NB4 (cell line): ENCODE results near the gene COMMD1.

Experiments used
- MYC ChIP-seq: IDR thresholded peaks from 2 replicates; pipeline ENCODE4 v1.6.1; 2011; ENCODE audit warnings: low read depth, low read length
- POLR2A ChIP-seq: IDR thresholded peaks from 2 replicates; pipeline ENCODE4 v1.6.1; 2011; ENCODE audit warnings: mild to moderate bottlenecking; ENCODE audit not compliant: insufficient read length; ENCODE audit errors: extremely low read depth
- TF ChIP-seq, protein P1 (sequence below): IDR thresholded peaks from one replicate; pipeline ENCODE4 v1.5.1; 2012; ENCODE audit warnings: low read depth, low read length

DNA sequence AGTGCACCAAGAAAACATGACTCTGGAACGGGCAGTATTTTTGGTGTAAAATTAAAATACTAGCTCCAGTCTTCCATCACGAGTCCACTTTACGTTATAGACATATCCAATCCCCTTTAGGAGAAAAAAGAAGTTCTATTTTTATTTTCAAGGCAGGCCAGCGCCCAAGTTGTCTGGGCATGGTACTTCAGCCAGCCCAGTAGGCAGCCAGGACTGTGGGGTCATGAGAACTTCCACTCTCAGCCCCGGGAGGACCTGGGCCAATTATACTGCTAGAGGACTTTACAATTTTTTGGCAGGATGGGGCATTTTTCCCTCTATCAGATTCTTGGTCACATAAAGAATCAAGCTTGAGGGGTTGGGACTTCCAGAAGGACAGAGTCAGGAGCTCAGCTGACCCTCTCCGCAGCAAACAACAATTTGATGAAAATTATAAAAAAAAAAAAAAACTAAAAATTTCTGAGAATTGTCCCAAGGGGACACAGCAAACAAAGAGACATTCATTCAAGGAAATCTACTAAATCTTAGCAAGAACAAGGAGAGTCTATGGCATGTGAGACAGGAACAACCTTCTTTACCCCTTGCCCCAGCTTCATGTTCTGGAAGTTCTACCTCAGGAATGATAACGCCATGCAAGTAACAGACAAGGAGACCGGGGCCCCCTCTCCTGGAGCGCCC, 253.1 kb downstream of the COMMD1 start:
- TF ChIP-seq, protein P1, sequence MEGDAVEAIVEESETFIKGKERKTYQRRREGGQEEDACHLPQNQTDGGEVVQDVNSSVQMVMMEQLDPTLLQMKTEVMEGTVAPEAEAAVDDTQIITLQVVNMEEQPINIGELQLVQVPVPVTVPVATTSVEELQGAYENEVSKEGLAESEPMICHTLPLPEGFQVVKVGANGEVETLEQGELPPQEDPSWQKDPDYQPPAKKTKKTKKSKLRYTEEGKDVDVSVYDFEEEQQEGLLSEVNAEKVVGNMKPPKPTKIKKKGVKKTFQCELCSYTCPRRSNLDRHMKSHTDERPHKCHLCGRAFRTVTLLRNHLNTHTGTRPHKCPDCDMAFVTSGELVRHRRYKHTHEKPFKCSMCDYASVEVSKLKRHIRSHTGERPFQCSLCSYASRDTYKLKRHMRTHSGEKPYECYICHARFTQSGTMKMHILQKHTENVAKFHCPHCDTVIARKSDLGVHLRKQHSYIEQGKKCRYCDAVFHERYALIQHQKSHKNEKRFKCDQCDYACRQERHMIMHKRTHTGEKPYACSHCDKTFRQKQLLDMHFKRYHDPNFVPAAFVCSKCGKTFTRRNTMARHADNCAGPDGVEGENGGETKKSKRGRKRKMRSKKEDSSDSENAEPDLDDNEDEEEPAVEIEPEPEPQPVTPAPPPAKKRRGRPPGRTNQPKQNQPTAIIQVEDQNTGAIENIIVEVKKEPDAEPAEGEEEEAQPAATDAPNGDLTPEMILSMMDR: no peak
- TF ChIP-seq POLR2A (no peak), MYC (no peak)
